Osteoblast (primary cell): ENCODE results near the gene EML5. TPM values are rescaled to one million over a fixed set of nuclear protein-coding genes. Genes with fewer than 3 reads are reported as not detected.

ENCODE experiments used
- DNase-seq: peaks from one replicate; pipeline ENCODE4 v3.0.0; 2011; ENCODE audit warnings: low spot score, mixed read lengths; ENCODE audit not compliant: insufficient read length; ENCODE audit errors: missing footprints
- H2AFZ ChIP-seq: 2 replicates; pipeline ENCODE4 v1.6.0; 2011; ENCODE audit warnings: mild to moderate bottlenecking, low read length
- H3K27ac ChIP-seq: 2 replicates; pipeline ENCODE4 v1.5.1; 2011; ENCODE audit warnings: mild to moderate bottlenecking, low read depth, low read length, moderate library complexity
- H3K27me3 ChIP-seq: 2 replicates; pipeline ENCODE4 v1.6.0; 2012; ENCODE audit warnings: mild to moderate bottlenecking, control low read depth, inconsistent platforms, low read length, moderate library complexity; ENCODE audit not compliant: insufficient read depth
- H3K36me3 ChIP-seq: 2 replicates; pipeline ENCODE4 v1.5.1; 2011; ENCODE audit warnings: mild to moderate bottlenecking, low read length, control low read depth, moderate library complexity; ENCODE audit not compliant: insufficient read depth
- H3K4me1 ChIP-seq: 2 replicates; pipeline ENCODE4 v1.5.1; 2011; ENCODE audit warnings: mild to moderate bottlenecking, low read length, control low read depth, moderate library complexity; ENCODE audit not compliant: insufficient read depth
- H3K4me2 ChIP-seq: 2 replicates; pipeline ENCODE4 v1.6.0; 2011; ENCODE audit warnings: mild to moderate bottlenecking, low read length; ENCODE audit not compliant: insufficient read depth
- H3K4me3 ChIP-seq: fragments of 200-600 bp; sonication (generic); 3 replicates; pipeline ENCODE4 v1.5.1; 2012; ENCODE audit warnings: mild to moderate bottlenecking, low read length, inconsistent platforms; ENCODE audit not compliant: insufficient read depth
- H3K79me2 ChIP-seq: 2 replicates; pipeline ENCODE4 v1.6.0; 2012; ENCODE audit warnings: mild to moderate bottlenecking, low read length, control low read depth, inconsistent platforms; ENCODE audit not compliant: insufficient read depth
- H3K9me3 ChIP-seq: 2 replicates; pipeline ENCODE4 v1.5.1; 2011; ENCODE audit warnings: low read depth, low read length, control low read depth
- H4K20me1 ChIP-seq: 2 replicates; pipeline ENCODE4 v1.6.0; 2012; ENCODE audit warnings: mild to moderate bottlenecking, low read length, control low read depth; ENCODE audit not compliant: insufficient read depth
- CTCF ChIP-seq: IDR thresholded peaks from 2 replicates; pipeline ENCODE4 v1.5.1; 2011; ENCODE audit warnings: mild to moderate bottlenecking, low read depth, low read length, moderate library complexity; ENCODE audit errors: extremely low read depth
- total RNA-seq: library from RNA; depleted of rRNA; stranded (reverse); fragments of >200 nt; gene quantifications from 2 replicates; pipeline ENCODE4 v1.2.3, GENCODE V29; 2012

EML5 gene
- total RNA-seq, 1 donor, result under 0.01 TPM

GRCh38 chr14:88628033-88628432 is 164.7 kb downstream of the EML5 start:
- Histone ChIP-seq H3K4me2 (no peak overlapping the region), H4K20me1 (no peaks in the 10 kb centered on the region), H3K27me3 (no peaks in the 10 kb centered on the region), H3K36me3 (no peaks in the 10 kb centered on the region), H3K27ac (no peak overlapping the region), H3K9me3 (no peaks in the 10 kb centered on the region), H2AFZ (no peak overlapping the region), H3K4me3 (no peak overlapping the region), H3K4me1 (peaks cover 3% of the 10 kb centered on the region), H3K79me2 (no peaks in the 10 kb centered on the region)
- TF ChIP-seq CTCF, result no peak
- no peak for DNase-seq

GRCh38 chr14:88625671-88626070 is 167.1 kb downstream of the EML5 start:
- Histone ChIP-seq H3K27ac (no peak overlapping the region), H3K4me3 (no peak overlapping the region), H4K20me1 (no peaks in the 10 kb centered on the region), H3K4me2 (no peak overlapping the region), H3K27me3 (no peaks in the 10 kb centered on the region), H2AFZ (no peak overlapping the region), H3K4me1 (peaks cover 3% of the 10 kb centered on the region), H3K79me2 (no peaks in the 10 kb centered on the region), H3K36me3 (no peaks in the 10 kb centered on the region), H3K9me3 (no peaks in the 10 kb centered on the region)
- TF ChIP-seq CTCF, result no peak
- no peak for DNase-seq

- TF ChIP-seq CTCF, result no peak
- Histone ChIP-seq H3K9me3 (no peaks in the 10 kb centered on the region), H2AFZ (no peak overlapping the region), H3K4me2 (no peak overlapping the region), H3K27ac (no peak overlapping the region), H3K27me3 (no peaks in the 10 kb centered on the region), H3K4me1 (no peaks in the 10 kb centered on the region), H3K36me3 (peaks cover 4% of the 10 kb centered on the region), H3K79me2 (no peaks in the 10 kb centered on the region), H3K4me3 (no peak overlapping the region), H4K20me1 (no peaks in the 10 kb centered on the region)
- DNase-seq, result no peak
These were observed 171.7 kb downstream of the EML5 start for GRCh38 chr14:88621100-88621499.

- Histone ChIP-seq H4K20me1 (no peaks in the 10 kb centered on the region), H3K36me3 (peaks cover 7% of the 10 kb centered on the region), H2AFZ (no peak overlapping the region), H3K79me2 (no peaks in the 10 kb centered on the region), H3K4me2 (no peak overlapping the region), H3K27me3 (no peaks in the 10 kb centered on the region), H3K9me3 (no peaks in the 10 kb centered on the region), H3K4me1 (peaks cover 16% of the 10 kb centered on the region), H3K27ac (no peak overlapping the region), H3K4me3 (no peak overlapping the region)
- TF ChIP-seq CTCF, result no peak
- DNase-seq, result no peak
These were observed 174.3 kb downstream of the EML5 start for GRCh38 chr14:88618476-88618875.
